Mucosa of descending colon (tissue), 3 donors: Measurements from ENCODE around the gene UCHL1. TPM values are rescaled to one million over a fixed set of nuclear protein-coding genes. Genes with fewer than 3 reads are reported as not detected.
A peak's percentile ranks its signal among the peaks of the same experiment; 100 is the strongest.

Source experiments
- ATAC-seq: fragments of 200-7000 bp; cut with Tn5 transposase; one replicate; pipeline ENCODE4 v1.9.1; 2020; ENCODE audit warnings: mild to moderate bottlenecking, moderate library complexity
- DNase-seq, 3 donors: peaks; one replicate each; pipeline ENCODE4 v3.0.0-alpha.2; 2020
- H3K36me3 ChIP-seq: fragments of 200-600 bp; one replicate; pipeline ENCODE4 v1.8.0; 2021; ENCODE audit warnings: low read depth, mild to moderate bottlenecking
- H3K4me1 ChIP-seq: fragments of 200-600 bp; one replicate; pipeline ENCODE4 v1.8.0; 2021; ENCODE audit warnings: low read depth, mild to moderate bottlenecking
- H3K4me3 ChIP-seq: fragments of 200-600 bp; one replicate; pipeline ENCODE4 v1.8.0; 2021; ENCODE audit warnings: mild to moderate bottlenecking
- H3K9me3 ChIP-seq: fragments of 200-600 bp; one replicate; pipeline ENCODE4 v1.8.0; 2021; ENCODE audit warnings: mild to moderate bottlenecking
- CTCF ChIP-seq: fragments of 200-600 bp; IDR thresholded peaks from one replicate; pipeline ENCODE4 v1.8.0; 2022; ENCODE audit warnings: antibody characterized with exemption, mild to moderate bottlenecking
- intact Hi-C, 2 donors: fragments of 100-400 bp; cut with DNase I in 1 of 2; cut with micrococcal nuclease in 1 of 2; formaldehyde crosslinking; loops; one replicate each; pipeline versions ENCODE4 v1.11.0 to v1.11.1; 2022; cut with DNase I, micrococcal nuclease
- total RNA-seq, 3 donors: library from RNA; stranded (reverse); fragmentation: NEBNext Ultra II Directional in 2 of 3; extraction: Animal tissue kit (Norgen Biotek cat#: 25700) in 2 of 3; gene quantifications; one replicate each; pipeline versions ENCODE4 v1.2.1 to v1.2.4, GENCODE V29; 2021 to 2023
- donor health status: DM: no; HTN: no; CAD: no; lungs with moderate emphysema.
- donor health status: DM: no; HTN: no; CAD: no.
- donor health status: DM: no; HTN: yes; CAD: no.

UCHL1 gene
- total RNA-seq, 3 donors from 2014 or later = 4.1 to 76.0 (median 11.1) TPM

DNA sequence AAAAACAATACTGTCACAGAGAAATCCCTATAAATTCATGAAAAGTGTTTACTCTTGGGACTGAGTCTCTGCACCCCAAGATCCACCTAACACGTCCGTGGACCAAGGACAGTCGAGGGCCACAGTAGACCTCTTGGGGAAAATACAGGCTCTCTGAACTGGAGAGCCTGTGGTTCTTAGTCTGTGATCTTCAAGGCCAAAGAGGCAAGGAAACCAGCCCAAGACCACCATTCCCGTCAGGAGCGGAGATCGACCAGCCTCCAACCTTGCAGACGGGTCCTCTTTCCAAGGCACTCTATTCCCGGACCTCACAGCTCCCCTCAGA, 40.8 kb upstream of the UCHL1 start:
- DNase-seq (no peak), ATAC-seq (no peak)
- H3K9me3 ChIP-seq = no peaks in the 10 kb centered on the region
- no peak for TF ChIP-seq CTCF
- intact Hi-C loops = loop anchor here in 1 of 2 donors (5.0 to 10.0 kb wide), 2 partner anchors 241 to 289 kb away; no protein-coding TSS in a partner anchor
- H3K4me1 ChIP-seq = peaks cover 6% of the 10 kb centered on the region
- H3K4me3 ChIP-seq = peak overlapping the region; percentile 16
- H3K36me3 ChIP-seq = no peaks in the 10 kb centered on the region

DNA sequence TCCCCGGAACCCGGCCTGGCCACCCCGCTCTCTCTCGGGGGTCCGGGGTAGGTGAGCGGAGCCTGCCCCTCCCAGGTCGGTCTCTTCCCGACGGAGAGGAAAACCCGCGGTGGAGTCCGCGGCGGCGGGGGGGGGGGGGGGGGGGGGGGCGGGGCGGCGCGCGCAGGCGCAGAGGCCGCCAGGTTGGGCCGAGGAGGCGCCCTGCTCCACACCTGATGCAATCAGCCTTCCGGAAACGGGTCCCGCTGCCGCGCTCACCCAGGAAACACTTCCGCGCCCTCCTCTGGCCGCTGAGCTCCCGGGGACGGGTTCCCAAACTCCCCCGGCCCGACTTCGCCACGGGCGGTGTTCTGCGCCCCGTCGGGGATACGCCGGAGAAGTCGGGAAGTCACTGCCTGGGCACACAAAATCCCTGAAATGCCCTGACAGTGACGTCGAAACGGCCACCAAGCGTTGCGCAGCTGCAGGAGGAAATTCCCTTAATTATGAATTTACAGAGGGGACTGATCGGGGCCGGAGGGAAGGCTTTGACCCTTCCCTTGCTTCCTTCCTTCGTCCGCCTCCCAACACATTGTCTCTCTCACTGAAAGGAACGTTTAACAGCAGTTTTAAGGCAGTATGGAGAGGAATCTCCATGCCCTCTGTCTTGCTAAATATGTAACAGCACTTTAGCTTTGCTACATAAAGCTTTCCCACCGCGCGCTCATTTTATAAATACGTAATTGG, 40.3 kb upstream of the UCHL1 start:
- intact Hi-C loops = loop anchor here in 1 of 2 donors (5.0 to 10.0 kb wide), 2 partner anchors 242 to 289 kb away; no protein-coding TSS in a partner anchor
- TF ChIP-seq CTCF = no peak
- Histone ChIP-seq H3K9me3 (no peaks in the 10 kb centered on the region), H3K4me1 (peaks cover 6% of the 10 kb centered on the region), H3K4me3 (peak overlapping the region; percentile 16), H3K36me3 (no peaks in the 10 kb centered on the region)
- DNase-seq = peak; percentile 80 to 88 (median 87)
- peak; percentile 68 for ATAC-seq

GRCh38 chr4:41217020-41217333, 39.8 kb upstream of the UCHL1 start:
- no peak for ATAC-seq
- H3K4me3 ChIP-seq = no peak overlapping the region
- intact Hi-C loops = loop anchor here in 1 of 2 donors (5.0 to 10.0 kb wide), 2 partner anchors 242 to 290 kb away; no protein-coding TSS in a partner anchor
- H3K9me3 ChIP-seq = no peaks in the 10 kb centered on the region
- no peak for DNase-seq
- peaks cover 12% of the 10 kb centered on the region for H3K4me1 ChIP-seq
- no peak for TF ChIP-seq CTCF
- no peaks in the 10 kb centered on the region for H3K36me3 ChIP-seq

DNA sequence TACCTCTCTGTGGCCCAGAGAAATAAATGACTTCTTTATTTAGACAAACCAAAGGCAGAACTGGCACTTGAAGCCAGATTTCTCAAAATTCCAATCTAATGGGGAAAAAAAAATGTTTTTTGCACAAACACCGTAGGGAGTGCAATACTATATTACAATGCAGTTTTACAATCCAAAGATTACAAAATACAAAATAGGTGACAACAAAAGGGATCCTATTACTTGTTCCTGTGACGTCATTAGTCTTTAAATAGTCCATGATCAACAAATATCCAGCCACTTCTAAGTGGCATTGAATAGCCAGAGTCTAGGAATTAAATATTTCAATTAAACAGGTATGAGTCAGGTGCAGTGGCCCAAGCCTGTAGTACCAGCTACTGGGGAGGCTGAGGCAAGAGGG, 39.4 kb upstream of the UCHL1 start:
- Histone ChIP-seq H3K4me3 (no peak overlapping the region), H3K9me3 (no peaks in the 10 kb centered on the region), H3K4me1 (peaks cover 15% of the 10 kb centered on the region), H3K36me3 (no peaks in the 10 kb centered on the region)
- TF ChIP-seq CTCF = no peak
- intact Hi-C loops = loop anchor here in 1 of 2 donors (5.0 to 10.0 kb wide), 2 partner anchors 243 to 290 kb away; no protein-coding TSS in a partner anchor
- no peak for ATAC-seq
- no peak for DNase-seq

DNA sequence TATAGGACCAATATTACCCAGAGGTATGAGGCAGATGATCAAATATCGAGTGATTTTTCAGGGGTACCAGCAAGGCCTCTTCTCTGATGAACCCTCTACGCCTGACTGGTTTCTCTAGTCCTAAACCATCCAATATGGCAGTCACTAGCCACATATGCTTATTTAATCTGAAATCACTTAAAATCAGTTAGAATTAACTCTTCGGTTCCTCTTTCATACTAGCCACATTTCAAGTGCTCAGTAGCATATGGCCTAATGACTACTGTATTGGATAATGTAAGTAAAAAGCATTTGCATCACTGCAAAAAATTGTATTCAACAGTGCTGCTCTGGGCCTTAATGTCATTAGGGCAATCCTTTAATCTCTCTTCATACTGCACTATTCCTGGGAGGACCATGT, 38.0 kb upstream of the UCHL1 start:
- H3K4me1 ChIP-seq = peaks cover 15% of the 10 kb centered on the region
- TF ChIP-seq CTCF = no peak
- ATAC-seq (no peak), DNase-seq (no peak)
- intact Hi-C loops = loop anchor here in 1 of 2 donors (5.0 to 10.0 kb wide), 2 partner anchors 244 to 291 kb away; no protein-coding TSS in a partner anchor
- no peak overlapping the region for H3K4me3 ChIP-seq
- no peaks in the 10 kb centered on the region for H3K36me3 ChIP-seq
- no peaks in the 10 kb centered on the region for H3K9me3 ChIP-seq
